ENCODE measurements around the gene RTL10. TPM values are rescaled to one million over a fixed set of nuclear protein-coding genes. Genes with fewer than 3 reads are reported as not detected.

Gene RTL10
- total and polyA plus RNA-seq, 8 donors, result 3.7 to 12.4 (median 8.6) TPM

GRCh38 chr22:19868333-19868732, 13.7 kb upstream of the RTL10 start:
- H3K4me1 ChIP-seq, result no peaks in the 10 kb centered on the region
- TF ChIP-seq, protein P1, sequence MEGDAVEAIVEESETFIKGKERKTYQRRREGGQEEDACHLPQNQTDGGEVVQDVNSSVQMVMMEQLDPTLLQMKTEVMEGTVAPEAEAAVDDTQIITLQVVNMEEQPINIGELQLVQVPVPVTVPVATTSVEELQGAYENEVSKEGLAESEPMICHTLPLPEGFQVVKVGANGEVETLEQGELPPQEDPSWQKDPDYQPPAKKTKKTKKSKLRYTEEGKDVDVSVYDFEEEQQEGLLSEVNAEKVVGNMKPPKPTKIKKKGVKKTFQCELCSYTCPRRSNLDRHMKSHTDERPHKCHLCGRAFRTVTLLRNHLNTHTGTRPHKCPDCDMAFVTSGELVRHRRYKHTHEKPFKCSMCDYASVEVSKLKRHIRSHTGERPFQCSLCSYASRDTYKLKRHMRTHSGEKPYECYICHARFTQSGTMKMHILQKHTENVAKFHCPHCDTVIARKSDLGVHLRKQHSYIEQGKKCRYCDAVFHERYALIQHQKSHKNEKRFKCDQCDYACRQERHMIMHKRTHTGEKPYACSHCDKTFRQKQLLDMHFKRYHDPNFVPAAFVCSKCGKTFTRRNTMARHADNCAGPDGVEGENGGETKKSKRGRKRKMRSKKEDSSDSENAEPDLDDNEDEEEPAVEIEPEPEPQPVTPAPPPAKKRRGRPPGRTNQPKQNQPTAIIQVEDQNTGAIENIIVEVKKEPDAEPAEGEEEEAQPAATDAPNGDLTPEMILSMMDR (IDR thresholded peaks at IDR 0.05), result no peak
- ATAC-seq (no peak), DNase-seq (no peak), FAIRE-seq (no peak)
- H3K36me3 ChIP-seq, result no peaks in the 10 kb centered on the region
- intact Hi-C loops (cut with DNase I), result no loop called here
- WGBS, 2 donors, result 93 to 94% methylated on average over 3 of the region's 3 CpGs
- no peaks in the 10 kb centered on the region for H3K9me3 ChIP-seq
- no peaks in the 10 kb centered on the region for H3K27me3 ChIP-seq
- H3K4me3 ChIP-seq, result no peak overlapping the region
- H3K27ac ChIP-seq, result no peak overlapping the region

- no peak overlapping the region for H3K4me3 ChIP-seq
- H3K27ac ChIP-seq, result no peak overlapping the region
- no peaks in the 10 kb centered on the region for H3K9me3 ChIP-seq
- intact Hi-C loops (cut with DNase I), result no loop called here
- DNase-seq (peak in 2 of 6 donors; percentile 13 to 21), FAIRE-seq (no peak), ATAC-seq (no peak)
- 72 to 74% methylated on average over 7 of the region's 7 CpGs for WGBS, 2 donors
- no peaks in the 10 kb centered on the region for H3K27me3 ChIP-seq
- no peaks in the 10 kb centered on the region for H3K36me3 ChIP-seq
- H3K4me1 ChIP-seq, result no peaks in the 10 kb centered on the region
- TF ChIP-seq, protein P1 (IDR thresholded peaks at IDR 0.05), result no peak
These were observed 12.9 kb upstream of the RTL10 start for GRCh38 chr22:19867617-19868016.

DNA sequence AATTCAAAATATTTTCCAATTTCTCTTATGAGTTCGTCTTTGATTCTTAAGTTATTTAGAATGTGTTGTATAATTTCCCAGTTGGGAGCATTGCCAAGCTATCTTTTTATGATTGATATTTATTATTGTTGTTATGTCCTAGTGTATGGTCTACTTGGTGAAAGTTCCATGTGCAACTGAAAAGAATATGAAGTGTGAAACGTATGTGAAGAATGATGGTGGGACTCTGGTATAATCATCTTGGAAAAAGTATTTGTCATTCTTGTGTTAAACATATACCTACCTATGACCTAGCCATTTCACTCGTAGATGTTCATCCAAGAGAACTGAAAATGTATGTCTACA, 12.0 kb upstream of the RTL10 start:
- Histone ChIP-seq H3K9me3 (no peaks in the 10 kb centered on the region), H3K36me3 (no peaks in the 10 kb centered on the region), H3K4me3 (no peak overlapping the region), H3K27me3 (no peaks in the 10 kb centered on the region), H3K27ac (no peak overlapping the region), H3K4me1 (no peaks in the 10 kb centered on the region)
- WGBS, 2 donors, result 91 to 93% methylated on average over 3 of the region's 3 CpGs
- DNase-seq (no peak), ATAC-seq (no peak), FAIRE-seq (no peak)
- TF ChIP-seq, protein P1 (IDR thresholded peaks at IDR 0.05), result no peak
- intact Hi-C loops (cut with DNase I), result no loop called here

- Histone ChIP-seq H3K9me3 (no peaks in the 10 kb centered on the region), H3K4me3 (no peak overlapping the region), H3K27me3 (no peaks in the 10 kb centered on the region), H3K4me1 (no peaks in the 10 kb centered on the region), H3K27ac (peak overlapping the region in 2 of 4 donors; percentile 29 to 33), H3K36me3 (no peaks in the 10 kb centered on the region)
- TF ChIP-seq, protein P1 (IDR thresholded peaks at IDR 0.05), result no peak
- no peak for DNase-seq
- intact Hi-C loops (cut with DNase I), result no loop called here
- no peak for FAIRE-seq
- WGBS, 2 donors, result 59 to 60% methylated on average over 12 of the region's 12 CpGs
- peak in 3 of 4 donors; percentile 22 to 59 (median 33) for ATAC-seq
These were observed 10.6 kb upstream of the RTL10 start for GRCh38 chr22:19865141-19865829.

- Histone ChIP-seq H3K27me3 (no peaks in the 10 kb centered on the region), H3K36me3 (no peaks in the 10 kb centered on the region), H3K4me1 (no peaks in the 10 kb centered on the region), H3K27ac (no peak overlapping the region), H3K9me3 (no peaks in the 10 kb centered on the region), H3K4me3 (no peak overlapping the region)
- DNase-seq, result no peak
- TF ChIP-seq, protein P1 (IDR thresholded peaks at IDR 0.05), result no peak
- WGBS, 2 donors, result 88 to 92% methylated on average over 5 of the region's 5 CpGs
- no peak for FAIRE-seq
- no peak for ATAC-seq
- intact Hi-C loops (cut with DNase I), result no loop called here
These were observed 9.9 kb upstream of the RTL10 start for GRCh38 chr22:19864538-19865106.
